WI38 (cell line): Measurements from ENCODE around the gene TRIM40.

ENCODE experiments used
- H3K4me3 ChIP-seq: 2 replicates; pipeline ENCODE4 v1.5.1; 2011; ENCODE audit warnings: low read depth, mild to moderate bottlenecking, control low read depth, low read length
- CTCF ChIP-seq: IDR thresholded peaks from 2 replicates; pipeline ENCODE4 v1.5.1; 2012; ENCODE audit warnings: low read depth, mild to moderate bottlenecking, control low read depth, low read length

TRIM40 gene

GRCh38 chr6:30102970-30103871, 32.7 kb upstream of the TRIM40 start:
- H3K4me3 ChIP-seq, result peak overlapping the region; percentile 48
- TF ChIP-seq CTCF, result peak; percentile 96

- no peak overlapping the region for H3K4me3 ChIP-seq
- TF ChIP-seq CTCF, result no peak
Observed at GRCh38 chr6:30103872-30104179, 32.1 kb upstream of the TRIM40 start.

GRCh38 chr6:30104661-30105060, 31.3 kb upstream of the TRIM40 start:
- TF ChIP-seq CTCF, result no peak
- no peak overlapping the region for H3K4me3 ChIP-seq

GRCh38 chr6:30111266-30111856, 24.6 kb upstream of the TRIM40 start:
- no peak for TF ChIP-seq CTCF

GRCh38 chr6:30112402-30112994, 23.4 kb upstream of the TRIM40 start:
- TF ChIP-seq CTCF, result no peak
- H3K4me3 ChIP-seq, result no peak overlapping the region

More at GRCh38 chr6:30111266-30111856, 24.6 kb upstream of the TRIM40 start:
- no peak overlapping the region for H3K4me3 ChIP-seq

- no peak within 1 kb of the TSS for H3K4me3 ChIP-seq
- no peak for TF ChIP-seq CTCF
Observed at GRCh38 chr6:30113003-30113759, 22.8 kb upstream of the TRIM40 start, which contains the start of gene TRIM31. Gene TRIM31, minus strand, starts transcription at chr6:30113090. Its CDS starts 285 bp downstream, at chr6:30112805.
